Mesodermal cell (in vitro differentiated cells): ENCODE data around the gene KRT37.

Experiments used
- H3K27ac ChIP-seq: 2 replicates; pipeline ENCODE4 v1.7.0; 2013; ENCODE audit warnings: mild to moderate bottlenecking, low read depth, low read length, moderate library complexity; ENCODE audit not compliant: severe bottlenecking
- H3K36me3 ChIP-seq: 2 replicates; pipeline ENCODE4 v1.7.1; 2013; ENCODE audit warnings: mild to moderate bottlenecking, low read length, moderate library complexity; ENCODE audit not compliant: control insufficient read depth, insufficient read depth
- H3K4me1 ChIP-seq: one replicate; pipeline ENCODE4 v1.7.1; 2013; ENCODE audit warnings: mild to moderate bottlenecking, low read length; ENCODE audit not compliant: insufficient read depth, control insufficient read depth, poor library complexity, severe bottlenecking
- H3K4me3 ChIP-seq: 2 replicates; pipeline ENCODE4 v1.7.0; 2013; ENCODE audit warnings: low read length, control low read depth, mild to moderate bottlenecking; ENCODE audit not compliant: insufficient read depth, poor library complexity, severe bottlenecking; ENCODE audit errors: extremely low read depth
- H3K9me3 ChIP-seq: 2 replicates; pipeline ENCODE4 v1.7.1; 2013; ENCODE audit warnings: mild to moderate bottlenecking, low read length, moderate library complexity; ENCODE audit not compliant: control insufficient read depth
- WGBS, 2 experiments: methylation state at CpG; one replicate each; pipeline ENCODE4 v1.1.5; 2013; ENCODE audit warnings: missing lambda C conversion rate in 2 of 2; ENCODE audit not compliant: insufficient coverage in 2 of 2; 5-methylcytosine and 5-hydroxymethylcytosine counted together

The KRT37 gene

GRCh38 chr17:41420134-41420533 is 4.3 kb downstream of the KRT37 start:
- H3K9me3 ChIP-seq = no peaks in the 10 kb centered on the region
- H3K4me3 ChIP-seq = no peak overlapping the region
- 74 to 92% methylated on average over 2 to 4 of the region's 4 CpGs for WGBS, 2 experiments
- peaks cover 39% of the 10 kb centered on the region for H3K4me1 ChIP-seq
- H3K36me3 ChIP-seq = no peaks in the 10 kb centered on the region
- H3K27ac ChIP-seq = no peak overlapping the region

GRCh38 chr17:41419716-41420115 is 4.7 kb downstream of the KRT37 start:
- H3K4me3 ChIP-seq = no peak overlapping the region
- 91 to 96% methylated on average over 4 of the region's 4 CpGs for WGBS, 2 experiments

GRCh38 chr17:41418116-41418860 is 6.1 kb downstream of the KRT37 start:
- 91 to 94% methylated on average over 5 of the region's 7 CpGs for WGBS, 2 experiments
- no peak overlapping the region for H3K27ac ChIP-seq
- no peak overlapping the region for H3K4me3 ChIP-seq

More at GRCh38 chr17:41419716-41420115, 4.7 kb downstream of the KRT37 start:
- Histone ChIP-seq H3K27ac (no peak overlapping the region), H3K4me1 (peaks cover 40% of the 10 kb centered on the region), H3K36me3 (no peaks in the 10 kb centered on the region), H3K9me3 (no peaks in the 10 kb centered on the region)

GRCh38 chr17:41417576-41418015 is 6.8 kb downstream of the KRT37 start:
- Histone ChIP-seq H3K36me3 (no peaks in the 10 kb centered on the region), H3K9me3 (no peaks in the 10 kb centered on the region), H3K27ac (no peak overlapping the region), H3K4me3 (no peak overlapping the region), H3K4me1 (peaks cover 49% of the 10 kb centered on the region)
- WGBS, 2 experiments = 48 to 63% methylated on average over 3 to 4 of the region's 4 CpGs

More at GRCh38 chr17:41418116-41418860, 6.1 kb downstream of the KRT37 start:
- Histone ChIP-seq H3K4me1 (peaks cover 46% of the 10 kb centered on the region), H3K9me3 (no peaks in the 10 kb centered on the region), H3K36me3 (no peaks in the 10 kb centered on the region)

- Histone ChIP-seq H3K4me1 (peaks cover 49% of the 10 kb centered on the region), H3K36me3 (no peaks in the 10 kb centered on the region), H3K9me3 (no peaks in the 10 kb centered on the region), H3K27ac (no peak overlapping the region), H3K4me3 (no peak overlapping the region)
- WGBS, 2 experiments = 86 to 97% methylated on average over 1 to 5 of the region's 6 CpGs
These were observed 7.3 kb downstream of the KRT37 start for GRCh38 chr17:41417127-41417526.

- Histone ChIP-seq H3K36me3 (no peaks in the 10 kb centered on the region), H3K4me1 (peaks cover 48% of the 10 kb centered on the region), H3K9me3 (no peaks in the 10 kb centered on the region), H3K27ac (peak overlapping the region; percentile 68), H3K4me3 (no peak overlapping the region)
- WGBS, 2 experiments = 100% methylated on average over 2 to 5 of the region's 5 CpGs
These were observed 7.9 kb downstream of the KRT37 start for GRCh38 chr17:41416479-41416878.

GRCh38 chr17:41415833-41416335 is 8.5 kb downstream of the KRT37 start:
- H3K27ac ChIP-seq = peak overlapping the region; percentile 68
- no peaks in the 10 kb centered on the region for H3K36me3 ChIP-seq
- H3K4me1 ChIP-seq = peaks cover 42% of the 10 kb centered on the region
- H3K4me3 ChIP-seq = no peak overlapping the region
- H3K9me3 ChIP-seq = no peaks in the 10 kb centered on the region
- WGBS, 2 experiments = 100% methylated on average over 2 of the region's 3 CpGs

- H3K4me3 ChIP-seq = no peak overlapping the region
- no peaks in the 10 kb centered on the region for H3K9me3 ChIP-seq
- no peaks in the 10 kb centered on the region for H3K36me3 ChIP-seq
- peak overlapping the region; percentile 68 for H3K27ac ChIP-seq
- 90 to 93% methylated on average over 1 to 2 of the region's 4 CpGs for WGBS, 2 experiments
- peaks cover 38% of the 10 kb centered on the region for H3K4me1 ChIP-seq
These were observed 9.0 kb downstream of the KRT37 start for GRCh38 chr17:41415411-41415810.

GRCh38 chr17:41413982-41414381 is 10.4 kb downstream of the KRT37 start:
- no peak overlapping the region for H3K4me3 ChIP-seq
- no peak overlapping the region for H3K27ac ChIP-seq
- H3K4me1 ChIP-seq = peaks cover 33% of the 10 kb centered on the region
- WGBS, 2 experiments = 100% methylated on average over 1 of the region's 2 CpGs; no CpG with 5 or more reads in 1 of the 2 experiments
- H3K9me3 ChIP-seq = no peaks in the 10 kb centered on the region
- H3K36me3 ChIP-seq = no peaks in the 10 kb centered on the region

GRCh38 chr17:41413353-41413957 is 10.9 kb downstream of the KRT37 start:
- Histone ChIP-seq H3K27ac (no peak overlapping the region), H3K36me3 (no peaks in the 10 kb centered on the region)

More at GRCh38 chr17:41413353-41413957, 10.9 kb downstream of the KRT37 start:
- H3K4me1 ChIP-seq = peaks cover 33% of the 10 kb centered on the region
- H3K9me3 ChIP-seq = no peaks in the 10 kb centered on the region
- H3K4me3 ChIP-seq = no peak overlapping the region
- WGBS, 2 experiments = 55 to 60% methylated on average over 3 to 5 of the region's 5 CpGs
